IMR-90 (cell line): ENCODE data around the gene EGLN1. TPM values are rescaled to one million over a fixed set of nuclear protein-coding genes. Genes with fewer than 3 reads are reported as not detected.

Experiments used
- ATAC-seq: fragments of 200-7000 bp; cut with Tn5 transposase; 2 replicates; pipeline ENCODE4 v1.9.1; 2020; ENCODE audit warnings: low read depth, mild to moderate bottlenecking, moderate library complexity
- BruUV-seq: library from RNA; stranded (reverse); fragments of 400-500 nt; replicated peaks from 2 replicates; lab custom pipeline; 2021; lab: Mats Ljungman, UMichigan
- CTCF ChIA-PET: fragments of 300-600 bp; formaldehyde crosslinking; extraction: SDS; loops from one replicate; lab custom pipeline; 2021; ENCODE audit warnings: antibody characterized with exemption; lab: Yijun Ruan, JAX
- POLR2A ChIA-PET: fragments of 300-600 bp; sonication (Branson Sonifier 250); formaldehyde crosslinking; loops from one replicate; lab custom pipeline; 2022; ENCODE audit warnings: antibody characterized with exemption; ENCODE audit not compliant: unreplicated experiment; lab: Charles Lee
- DNase-seq: peaks from one replicate; pipeline ENCODE4 v3.0.0; 2013
- H2AFZ ChIP-seq: replicated peaks from 2 replicates; pipeline ENCODE3; 2013; ENCODE audit warnings: low read length, mild to moderate bottlenecking; ENCODE audit not compliant: poor library complexity
- H2AK5ac ChIP-seq: 2 replicates; pipeline ENCODE4 v1.6.1; 2013; ENCODE audit warnings: low read depth, low read length, inconsistent platforms
- H2AK9ac ChIP-seq: replicated peaks from 2 replicates; pipeline ENCODE3; 2013; ENCODE audit warnings: mild to moderate bottlenecking, low read depth, low read length, moderate library complexity; ENCODE audit not compliant: poor library complexity
- H2BK120ac ChIP-seq: 2 replicates; pipeline ENCODE4 v1.6.1; 2013; ENCODE audit warnings: low read depth, low read length, inconsistent platforms
- H2BK15ac ChIP-seq: 3 replicates; pipeline ENCODE4 v1.6.1; 2013; ENCODE audit warnings: low read depth, low read length, inconsistent platforms
- H2BK20ac ChIP-seq: 2 replicates; pipeline ENCODE4 v1.6.1; 2013; ENCODE audit warnings: low read depth, mild to moderate bottlenecking, inconsistent platforms, low read length, moderate library complexity
- H2BK5ac ChIP-seq: 2 replicates; pipeline ENCODE4 v1.6.1; 2013; ENCODE audit warnings: mild to moderate bottlenecking, low read depth, low read length, inconsistent platforms; ENCODE audit not compliant: poor library complexity, severe bottlenecking
- H3K14ac ChIP-seq: replicated peaks from 2 replicates; pipeline ENCODE4 v1.6.1; 2013; ENCODE audit warnings: low read depth, low read length, inconsistent platforms
- H3K18ac ChIP-seq: 2 replicates; pipeline ENCODE4 v1.6.1; 2013; ENCODE audit warnings: low read depth, low read length, control low read depth
- H3K23ac ChIP-seq: 2 replicates; pipeline ENCODE4 v1.6.1; 2013; ENCODE audit warnings: low read depth, low read length, inconsistent platforms
- H3K27ac ChIP-seq: 2 replicates; pipeline ENCODE4 v1.5.1; 2013; ENCODE audit warnings: mild to moderate bottlenecking, control low read depth, low read length; ENCODE audit not compliant: insufficient read depth
- H3K27me3 ChIP-seq: 2 replicates; pipeline ENCODE4 v1.6.1; 2013; ENCODE audit warnings: low read length; ENCODE audit not compliant: control insufficient read depth, insufficient read depth
- H3K36me3 ChIP-seq: 2 replicates; pipeline ENCODE4 v1.6.1; 2013; ENCODE audit warnings: low read length, mixed read lengths; ENCODE audit not compliant: control insufficient read depth, insufficient read depth
- H3K4ac ChIP-seq: 2 replicates; pipeline ENCODE4 v1.6.1; 2013; ENCODE audit warnings: low read depth, low read length, inconsistent platforms
- H3K4me1 ChIP-seq: 2 replicates; pipeline ENCODE4 v1.6.1; 2013; ENCODE audit warnings: low read length, mixed read lengths; ENCODE audit not compliant: control insufficient read depth, insufficient read depth
- H3K4me2 ChIP-seq: 2 replicates; pipeline ENCODE4 v1.6.1; 2013; ENCODE audit warnings: low read depth, mild to moderate bottlenecking, control low read depth, low read length, moderate library complexity
- H3K4me3 ChIP-seq: 2 replicates; pipeline ENCODE4 v1.5.1; 2013; ENCODE audit warnings: low read depth, mild to moderate bottlenecking, control low read depth, low read length, moderate library complexity; ENCODE audit not compliant: insufficient read depth
- H3K56ac ChIP-seq: 2 replicates; pipeline ENCODE4 v1.6.1; 2013; ENCODE audit warnings: low read length, inconsistent platforms; ENCODE audit not compliant: insufficient read depth; ENCODE audit errors: extremely low read depth
- H3K79me1 ChIP-seq, 2 experiments: 2 replicates each; pipeline ENCODE4 v1.6.1; 2013; ENCODE audit warnings: low read length in 2 of 2, inconsistent platforms in 1 of 2, low read depth in 1 of 2
- H3K9ac ChIP-seq: 2 replicates; pipeline ENCODE4 v1.6.1; 2013; ENCODE audit warnings: low read depth, low read length, control low read depth
- H3K9me1 ChIP-seq: 2 replicates; pipeline ENCODE4 v1.6.1; 2013; ENCODE audit warnings: low read length, inconsistent platforms; ENCODE audit not compliant: insufficient read depth
- H3K9me3 ChIP-seq: 2 replicates; pipeline ENCODE4 v1.6.1; 2013; ENCODE audit warnings: low read length; ENCODE audit not compliant: control insufficient read depth, insufficient read depth
- H4K20me1 ChIP-seq: 2 replicates; pipeline ENCODE4 v1.6.1; 2013; ENCODE audit warnings: low read length, inconsistent platforms; ENCODE audit not compliant: insufficient read depth
- H4K5ac ChIP-seq: 2 replicates; pipeline ENCODE4 v1.6.1; 2013; ENCODE audit warnings: mild to moderate bottlenecking, low read depth, low read length, control low read depth
- H4K8ac ChIP-seq, 2 experiments: 2 replicates each; pipeline ENCODE4 v1.6.1; 2013; ENCODE audit warnings: low read depth in 2 of 2, low read length in 2 of 2, control low read depth in 1 of 2, inconsistent platforms in 1 of 2
- H4K91ac ChIP-seq: 2 replicates; pipeline ENCODE4 v1.6.1; 2013; ENCODE audit warnings: low read depth, low read length, inconsistent platforms; ENCODE audit not compliant: insufficient read depth
- CTCF ChIP-seq: conservative IDR thresholded peaks from 2 replicates; pipeline ENCODE4 v1.5.1; 2012; ENCODE audit warnings: mild to moderate bottlenecking, low read depth, low read length, improper control_type of control experiment
- FOS ChIP-seq: fragments of 150-350 bp; IDR thresholded peaks from 2 replicates; pipeline ENCODE4 v1.6.1; 2016; ENCODE audit warnings: low read depth, low read length
- MAFK ChIP-seq: IDR thresholded peaks from 2 replicates; pipeline ENCODE4 v1.6.1; 2012; ENCODE audit warnings: low read depth, low read length, improper control_type of control experiment
- POLR2A ChIP-seq: IDR thresholded peaks from 2 replicates; pipeline ENCODE4 v1.6.1; 2012; ENCODE audit warnings: mild to moderate bottlenecking, low read depth, low read length
- RCOR1 ChIP-seq: IDR thresholded peaks from 2 replicates; pipeline ENCODE4 v1.6.1; 2012; ENCODE audit warnings: mild to moderate bottlenecking, low read length, improper control_type of control experiment; ENCODE audit not compliant: insufficient replicate concordance
- RFX5 ChIP-seq: IDR thresholded peaks from 2 replicates; pipeline ENCODE4 v1.8.0; 2012; ENCODE audit warnings: low read depth, mild to moderate bottlenecking, low read length, moderate library complexity
- WGBS, 2 experiments: methylation state at CpG; one replicate each; pipeline versions ENCODE4 v1.1.5 to v1.1.7; 2013; ENCODE audit warnings: missing lambda C conversion rate in 2 of 2; ENCODE audit not compliant: insufficient read length in 1 of 2; ENCODE audit errors: extremely low coverage in 2 of 2; 5-methylcytosine and 5-hydroxymethylcytosine counted together
- dilution Hi-C: fragments of 300-500 bp; cut with HindIII; formaldehyde crosslinking; loops from one replicate; pipeline ENCODE4 v1.14.3; 2018; ENCODE audit warnings: low sequenced_read_pairs; ENCODE audit not compliant: unreplicated experiment
- in situ Hi-C: fragments of 300-500 bp; cut with MboI; formaldehyde crosslinking; loops from 3 replicates; pipeline ENCODE4 v1.14.3; 2019; ENCODE audit warnings: low sequenced_read_pairs, inconsistent platforms, mixed read lengths
- intact Hi-C: fragments of 100-400 bp; cut with micrococcal nuclease; formaldehyde crosslinking; loops from 2 replicates; pipeline ENCODE4 v1.10.0; 2022
- polyA plus RNA-seq, 3 experiments: library from polyadenylated mRNA; depleted of rRNA; stranded (reverse); fragments of >200 nt; gene quantifications; 2 replicates each; pipeline ENCODE4 v1.2.3, GENCODE V29; 2012; ENCODE audit warnings: low replicate concordance in 1 of 3
- total RNA-seq: library from RNA; depleted of rRNA; stranded (reverse); fragments of >200 nt; gene quantifications from 2 replicates; pipeline ENCODE4 v1.2.3, GENCODE V29; 2012

Gene EGLN1
- total and polyA plus RNA-seq, 2 of the 4 experiments (the other 2 are of a cell fraction): 25.7 to 26.9 TPM

GRCh38 chr1:231338270-231339128 is 83.6 kb downstream of the EGLN1 start, which contains the start of gene SPRTN:
Gene SPRTN (plus strand): TSS chr1:231338293. CDS start chr1:231338384, 91 bp downstream.
- Histone ChIP-seq H2AFZ (peak within 1 kb of the TSS; percentile 92), H3K4ac (peak within 1 kb of the TSS; percentile 92), H3K14ac (peak within 1 kb of the TSS; percentile 90), H2BK120ac (peak within 1 kb of the TSS; percentile 88), H3K23ac (peak within 1 kb of the TSS; percentile 89), H3K18ac (peak within 1 kb of the TSS; percentile 81), H3K36me3 (peaks cover 4% of the 10 kb centered on the region), H2AK9ac (peak within 1 kb of the TSS; percentile 79), H3K4me2 (peak within 1 kb of the TSS; percentile 94), H4K20me1 (peaks cover 38% of the 10 kb centered on the region), H3K9me1 (peaks cover 6% of the 10 kb centered on the region; the same call in 1 of the 2 replicates), H4K91ac (peak within 1 kb of the TSS; percentile 94), H3K79me1 (peaks cover 5 to 42% of the 10 kb centered on the region in 2 experiments; a peak in 2 of 4 replicates), H3K4me1 (peaks cover 7% of the 10 kb centered on the region), H3K4me3 (peak within 1 kb of the TSS; percentile 75), H2AK5ac (peak within 1 kb of the TSS; percentile 28), H2BK20ac (peak within 1 kb of the TSS; percentile 52; the same call in 1 of the 2 replicates), H2BK15ac (peak within 1 kb of the TSS; percentile 78; the same call in 1 of the 3 replicates), H3K9ac (peak within 1 kb of the TSS; percentile 78), H3K27ac (peak within 1 kb of the TSS; percentile 76), H3K9me3 (no peaks in the 10 kb centered on the region), H2BK5ac (peak within 1 kb of the TSS; percentile 74), H4K5ac (peak within 1 kb of the TSS; percentile 81), H4K8ac (peak within 1 kb of the TSS; percentile 41 to 99), H3K56ac (peak within 1 kb of the TSS; percentile 97), H3K27me3 (no peaks in the 10 kb centered on the region)
- 0% methylated on average over 16 of the region's 43 CpGs; no CpG with 5 or more reads in 1 of the 2 experiments for WGBS, 2 experiments
- ATAC-seq (peak; percentile 83), DNase-seq (peak; percentile 10)
- BruUV-seq: TSS peak; percentile 51
- intact Hi-C loops: no loop called here
- no peak for TF ChIP-seq RFX5
- TF ChIP-seq RCOR1: no peak
- no peak for TF ChIP-seq FOS
- no peak for TF ChIP-seq POLR2A
- TF ChIP-seq MAFK: no peak
- TF ChIP-seq CTCF: no peak
- in situ Hi-C loops: no loop called here
- dilution Hi-C loops: no loop called here
- ChIA-PET POLR2A (no interaction called here), CTCF (interaction anchor here (0.6 to 0.9 kb wide), 4 partner anchors 21 to 265 kb away, joined by 3 read pairs; no protein-coding TSS in a partner anchor)
